Stimulated activated CD8-positive, alpha-beta memory T cell treated with anti-CD3 and anti-CD28 coated beads, Interleukin-12 subunit alpha, Interleukin-12 subunit beta, amount 100 ng/mL, for 4 hours (primary cell): ENCODE measurements around the gene SLC24A3.

Experiments
- DNase-seq: peaks from one replicate; pipeline ENCODE4 v3.0.0-alpha.2; 2020; ENCODE audit warnings: low read depth

Gene SLC24A3

DNA sequence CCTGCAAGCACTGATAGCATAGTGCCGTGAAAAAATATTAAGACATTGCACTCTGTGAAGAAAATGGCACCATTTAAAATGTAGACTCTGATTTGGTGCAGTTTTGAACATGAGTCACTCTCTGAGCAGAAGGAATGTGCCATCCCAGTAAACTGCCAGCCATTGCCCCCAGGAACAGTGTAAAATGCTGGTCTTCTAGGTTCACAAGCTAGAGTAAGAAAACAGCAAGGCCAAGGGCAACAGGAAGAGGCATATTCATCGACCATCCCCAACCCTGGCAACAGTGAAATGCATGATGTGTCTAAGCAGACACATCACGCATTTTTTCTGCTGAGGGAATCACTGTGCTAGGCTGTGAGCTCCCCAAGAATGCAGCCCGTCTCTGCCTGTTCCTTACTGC, 382.5 kb downstream of the SLC24A3 start:
- DNase-seq, result no peak

DNA sequence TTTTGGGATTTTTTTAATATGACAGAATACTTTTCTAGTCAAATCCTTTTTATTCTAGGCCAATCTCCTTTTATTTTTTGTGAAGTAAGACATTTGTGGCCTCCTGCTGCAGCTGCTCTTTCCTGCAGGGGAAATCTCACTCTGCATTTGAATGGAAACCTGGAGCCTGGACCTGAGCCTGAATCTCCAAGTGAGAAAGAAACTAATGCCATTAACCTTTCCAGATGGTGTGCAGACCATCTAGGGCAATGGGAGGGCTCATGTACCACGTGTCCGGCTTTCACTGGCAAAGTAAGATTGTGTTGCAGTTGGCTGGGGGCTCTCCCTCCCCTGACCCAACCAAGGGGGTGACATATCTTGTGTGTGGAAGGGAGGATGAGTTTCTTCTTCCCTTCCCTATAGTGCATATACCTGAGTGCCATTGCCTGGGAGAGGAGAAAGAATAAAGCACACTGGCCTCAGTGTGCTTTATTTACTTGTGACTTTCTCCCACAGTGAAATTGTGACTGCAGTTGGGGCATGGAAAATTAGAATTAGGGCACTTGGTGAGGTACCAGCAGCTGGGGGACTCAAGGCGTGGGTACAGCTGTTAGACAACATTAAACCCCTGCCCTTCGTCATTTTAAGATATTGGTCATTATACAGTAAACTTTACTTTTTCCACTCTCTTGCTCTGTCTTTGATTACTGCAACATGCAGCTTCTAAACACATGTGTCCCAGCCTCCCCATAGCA, 385.8 kb downstream of the SLC24A3 start:
- no peak for DNase-seq

DNA sequence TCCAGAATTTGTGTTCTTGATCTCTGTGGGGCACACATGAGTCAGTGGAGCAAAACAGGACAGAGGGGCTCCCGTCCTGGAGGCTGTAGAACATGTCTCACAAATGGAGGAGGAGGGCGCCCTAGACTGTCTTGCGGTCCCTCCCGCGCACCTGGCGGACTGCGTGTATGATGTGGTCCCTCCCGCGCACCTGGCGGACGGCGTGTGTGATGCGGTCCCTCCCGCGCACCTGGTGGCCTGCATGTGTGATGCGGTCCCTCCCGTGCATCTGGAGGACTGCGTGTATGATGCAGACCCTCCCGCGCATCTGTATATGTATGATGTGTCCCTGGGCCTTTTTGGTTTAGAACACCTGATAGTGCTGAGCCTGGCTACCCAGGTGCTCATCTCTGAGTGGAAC, 386.8 kb downstream of the SLC24A3 start:
- DNase-seq, result no peak

DNA sequence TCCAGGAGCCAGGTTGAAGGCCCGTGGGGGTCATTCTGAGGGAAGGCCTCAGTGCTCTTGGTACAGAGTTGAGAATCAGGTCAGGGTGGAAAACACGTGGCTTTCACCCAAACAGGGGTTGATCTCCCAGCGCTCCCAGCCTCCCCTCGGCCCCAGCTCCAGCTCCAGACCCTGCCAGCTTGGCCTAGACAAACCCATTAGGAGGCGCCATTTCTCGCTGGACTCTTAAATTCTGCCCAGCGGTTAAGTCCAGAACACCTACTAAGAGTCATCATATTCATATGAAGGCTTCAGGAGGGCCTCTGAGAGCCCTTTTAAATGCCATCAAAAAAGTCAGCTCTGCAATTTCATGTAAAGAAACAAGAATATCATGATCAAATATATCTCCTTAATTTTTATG, 387.6 kb downstream of the SLC24A3 start:
- no peak for DNase-seq

DNA sequence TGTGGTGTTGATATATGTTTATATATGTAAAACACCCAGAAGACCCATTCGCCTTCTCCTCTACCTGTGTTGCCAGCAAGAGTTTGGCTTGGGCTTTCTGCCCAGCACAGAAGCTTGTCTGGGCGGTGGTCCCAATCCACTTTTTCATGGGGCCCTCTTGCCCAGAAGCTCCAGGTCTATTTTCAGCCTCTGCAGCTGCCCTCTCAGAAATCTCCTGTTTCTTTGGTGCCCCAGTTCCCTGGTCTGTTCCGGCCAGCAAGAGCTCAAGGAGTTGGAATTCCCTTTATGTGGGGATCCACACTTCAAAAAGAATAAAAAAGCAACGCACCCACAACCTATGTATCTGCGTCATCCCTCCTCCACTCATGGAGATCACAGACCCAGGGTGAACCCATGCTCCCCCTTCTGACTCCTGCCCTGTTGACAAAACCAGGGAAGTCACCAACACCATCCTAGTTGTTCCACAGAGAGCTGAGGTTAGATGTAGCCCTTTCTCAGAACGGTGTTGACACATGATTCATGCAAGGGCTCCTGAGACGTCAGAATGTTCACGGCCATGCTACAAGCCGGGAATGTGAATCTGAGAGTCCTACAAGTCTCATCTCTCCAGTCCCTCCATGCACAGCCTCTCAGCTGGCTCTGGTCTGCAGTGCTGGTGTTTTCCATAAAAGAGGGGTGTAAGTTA, 388.8 kb downstream of the SLC24A3 start:
- no peak for DNase-seq

DNA sequence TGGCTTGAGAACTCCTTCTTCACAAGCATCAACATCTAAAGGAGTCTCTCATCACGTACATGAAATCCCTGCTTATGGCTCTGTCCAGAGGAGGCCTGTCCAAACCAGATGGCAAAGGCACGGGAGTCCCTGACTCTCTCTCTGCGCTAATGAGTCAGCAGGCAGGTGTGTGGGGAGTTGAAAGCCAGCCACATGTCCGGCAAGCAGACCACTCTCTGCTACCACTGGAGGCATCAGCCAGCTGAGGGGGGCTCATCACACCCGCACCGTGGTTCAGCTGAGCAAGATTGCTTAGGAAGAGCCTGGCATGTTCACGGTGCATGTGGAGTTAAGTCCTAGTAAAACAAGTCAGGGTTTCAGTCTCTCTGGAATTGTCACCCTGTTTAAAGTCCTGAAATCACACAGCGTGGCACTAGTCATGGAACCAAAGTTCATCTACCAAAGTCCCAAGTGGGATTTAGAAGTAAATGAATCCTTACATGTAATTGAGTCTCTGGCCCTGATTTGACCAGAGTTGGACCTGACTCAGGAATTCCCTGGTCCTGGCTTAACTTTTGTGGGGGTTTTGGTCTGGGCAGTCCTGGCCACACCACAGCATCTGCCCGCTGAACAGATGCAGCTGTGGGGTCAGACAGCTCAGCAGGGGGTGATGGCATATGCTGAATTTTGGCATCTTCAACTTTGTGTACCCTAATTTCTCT, 390.4 kb downstream of the SLC24A3 start:
- no peak for DNase-seq

DNA sequence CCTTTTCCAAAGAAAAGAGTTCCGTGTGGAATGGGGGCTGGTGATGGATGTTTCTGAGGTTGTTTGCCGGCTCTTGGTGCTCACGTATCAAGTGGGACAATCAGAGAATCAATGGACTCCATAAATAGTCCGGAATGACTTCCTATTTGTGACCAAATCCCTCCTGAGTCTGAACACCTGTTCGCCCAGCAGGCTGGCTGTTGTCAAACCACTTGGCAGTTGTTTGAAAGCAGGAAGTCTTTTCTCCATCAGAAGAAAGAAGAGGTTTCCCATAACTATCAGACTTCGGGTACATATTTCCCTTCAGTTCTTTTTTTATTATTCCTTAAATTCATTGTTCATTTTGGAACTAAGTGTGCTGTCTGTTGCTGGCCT, 390.9 kb downstream of the SLC24A3 start:
- DNase-seq, result no peak

DNA sequence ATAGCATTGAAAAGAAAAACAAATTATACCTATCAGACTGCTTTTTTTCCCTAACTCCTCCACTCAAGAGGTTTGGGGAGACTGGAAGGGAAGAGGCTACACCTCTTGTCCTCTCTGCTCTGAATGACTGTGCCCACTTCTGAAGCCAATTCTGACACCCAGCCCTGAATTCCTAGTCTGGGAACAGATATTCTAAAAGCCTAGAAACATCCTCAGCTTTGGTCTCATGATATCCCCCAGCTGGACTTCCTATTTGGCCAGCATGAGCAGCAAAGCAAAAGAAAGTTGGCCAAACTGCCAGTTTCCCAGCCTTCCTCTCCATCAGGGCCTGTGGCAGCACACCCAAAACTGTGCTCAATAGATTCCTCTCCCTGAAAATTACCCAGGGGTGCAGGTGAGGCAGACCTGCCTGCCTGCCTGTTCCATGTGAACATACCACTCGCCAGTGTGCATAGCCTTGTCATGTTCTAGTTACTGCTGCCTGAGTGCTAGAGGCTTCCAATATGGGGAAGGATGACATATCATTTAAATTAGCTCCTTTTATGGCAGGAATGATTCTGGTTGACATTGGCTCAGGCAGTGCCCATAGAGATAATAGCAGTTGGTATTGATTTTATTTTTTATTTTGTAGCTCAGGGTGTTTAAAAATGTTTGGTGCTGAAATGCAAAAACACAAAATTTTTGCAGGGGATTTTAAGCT, 393.5 kb downstream of the SLC24A3 start:
- no peak for DNase-seq

DNA sequence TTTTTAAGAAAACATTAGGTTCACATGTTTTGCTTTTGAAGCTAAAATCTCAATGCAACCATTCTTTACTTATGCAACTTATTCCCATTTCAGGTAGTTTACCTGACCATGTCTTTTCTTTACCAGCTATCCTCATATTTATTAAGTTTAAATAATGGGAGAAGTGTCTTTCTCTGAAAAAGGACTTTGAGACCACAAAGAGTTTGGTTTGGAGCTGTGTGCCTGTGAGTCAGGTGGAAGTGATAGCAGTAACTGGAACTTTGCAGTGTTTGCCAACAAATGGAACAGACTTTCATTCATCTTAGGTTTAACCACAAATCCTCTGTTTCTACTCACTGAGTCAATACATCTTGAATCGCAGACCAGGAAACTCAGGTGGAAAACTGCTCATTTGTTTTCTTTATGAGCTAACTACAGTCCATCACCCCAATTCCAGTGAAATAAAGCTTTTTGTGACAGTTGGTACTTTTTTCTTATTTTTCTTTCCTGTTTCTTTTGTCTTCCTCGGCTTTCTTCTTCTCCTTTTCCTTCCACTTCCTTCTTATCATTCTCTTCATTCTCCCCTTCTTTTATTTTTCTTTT, 397.3 kb downstream of the SLC24A3 start:
- DNase-seq, result no peak

DNA sequence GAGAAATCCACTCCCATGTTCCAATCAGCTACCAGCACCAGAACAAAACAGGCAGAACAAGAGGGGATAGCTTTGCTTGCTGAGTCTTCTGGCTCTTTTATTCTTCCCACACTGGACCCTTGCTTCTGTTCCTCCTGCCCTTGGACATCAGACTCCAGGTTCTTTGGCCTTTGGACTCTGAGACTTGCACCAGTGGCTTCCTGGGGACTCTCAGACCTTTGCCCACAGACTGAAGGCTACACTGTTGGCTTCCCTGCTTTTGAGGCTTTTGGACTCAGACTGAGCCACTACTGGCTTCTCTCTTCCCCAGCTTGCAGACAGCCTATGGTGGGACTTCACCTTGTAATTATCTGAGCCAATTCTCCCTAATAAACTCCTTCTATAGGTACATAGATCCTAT, 403.2 kb downstream of the SLC24A3 start:
- no peak for DNase-seq

DNA sequence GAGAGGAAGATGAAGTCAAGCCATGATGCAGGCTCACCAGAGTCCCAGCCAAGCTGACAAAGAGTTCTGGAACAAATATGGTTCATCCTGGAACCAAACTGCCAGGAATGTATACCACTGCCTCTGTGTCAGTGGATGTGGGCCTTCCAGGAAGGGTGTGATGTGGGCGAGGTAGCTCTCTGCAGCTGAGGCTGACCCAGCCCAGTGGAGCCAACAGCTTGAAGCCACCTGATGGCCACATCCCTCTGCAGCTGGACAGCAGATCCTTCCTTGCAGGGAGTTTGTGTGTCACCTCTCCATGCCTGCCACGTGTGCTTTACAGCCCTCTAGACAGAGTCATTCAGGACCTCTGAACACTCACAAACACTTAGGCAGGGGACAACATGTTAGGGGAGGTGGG, 403.6 kb downstream of the SLC24A3 start:
- no peak for DNase-seq

DNA sequence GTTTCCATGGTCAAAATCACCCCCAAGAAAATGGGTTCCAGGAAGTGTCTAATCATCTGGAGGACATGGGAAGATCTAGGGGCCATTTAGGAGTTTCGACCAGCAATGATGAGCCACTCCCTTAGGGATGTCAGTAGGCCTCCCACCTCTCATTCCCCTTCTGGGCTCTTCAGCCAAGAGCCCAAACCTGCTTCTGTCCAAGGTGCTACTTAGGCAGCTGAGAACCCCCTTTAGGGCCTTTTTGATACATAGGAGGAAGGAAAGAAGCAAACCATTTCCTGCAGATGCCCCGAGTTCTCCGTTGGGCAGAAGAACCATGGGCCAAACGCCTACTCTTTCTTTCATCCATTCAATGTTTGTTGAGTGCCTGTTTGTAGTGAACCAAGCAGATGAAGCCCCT, 404.2 kb downstream of the SLC24A3 start:
- no peak for DNase-seq

DNA sequence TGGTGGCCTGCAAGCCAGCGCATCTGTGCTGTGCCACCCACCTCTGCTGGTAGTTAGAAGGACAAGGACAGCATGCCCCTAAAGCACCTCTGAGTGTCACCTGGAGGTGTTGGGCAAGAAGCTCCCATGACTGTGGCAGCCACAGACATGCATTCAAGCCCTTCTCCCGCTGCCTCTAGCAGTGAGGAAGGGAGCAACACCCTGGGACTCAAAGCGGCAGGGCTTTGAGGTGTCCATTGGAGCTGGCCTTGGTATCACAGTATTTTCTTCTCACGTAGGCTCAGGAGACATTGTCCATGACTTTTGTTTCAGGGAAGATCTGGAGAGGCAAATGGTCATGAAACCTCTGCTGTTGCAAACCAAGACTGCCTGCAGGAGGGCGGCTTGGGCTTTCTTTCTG, 404.8 kb downstream of the SLC24A3 start:
- no peak for DNase-seq

DNA sequence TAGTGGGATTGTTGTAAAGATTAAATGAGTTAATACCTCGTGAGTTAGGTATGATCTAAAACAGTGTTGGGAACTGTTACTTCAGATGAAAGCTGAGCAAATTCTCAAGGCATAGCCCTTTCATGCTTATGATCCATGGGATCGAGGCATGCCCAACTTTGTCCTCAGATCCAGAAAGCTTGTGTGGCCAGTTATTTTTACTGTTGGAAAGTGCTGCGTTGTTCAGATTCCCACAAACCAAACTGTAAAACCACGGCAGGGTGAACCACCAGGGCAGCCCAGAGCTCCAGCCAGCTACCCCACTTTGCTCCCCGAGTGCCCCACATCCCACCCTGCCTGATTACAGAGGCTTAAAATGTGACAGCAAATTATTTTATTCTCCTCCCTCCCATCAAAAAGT, 406.3 kb downstream of the SLC24A3 start:
- no peak for DNase-seq

DNA sequence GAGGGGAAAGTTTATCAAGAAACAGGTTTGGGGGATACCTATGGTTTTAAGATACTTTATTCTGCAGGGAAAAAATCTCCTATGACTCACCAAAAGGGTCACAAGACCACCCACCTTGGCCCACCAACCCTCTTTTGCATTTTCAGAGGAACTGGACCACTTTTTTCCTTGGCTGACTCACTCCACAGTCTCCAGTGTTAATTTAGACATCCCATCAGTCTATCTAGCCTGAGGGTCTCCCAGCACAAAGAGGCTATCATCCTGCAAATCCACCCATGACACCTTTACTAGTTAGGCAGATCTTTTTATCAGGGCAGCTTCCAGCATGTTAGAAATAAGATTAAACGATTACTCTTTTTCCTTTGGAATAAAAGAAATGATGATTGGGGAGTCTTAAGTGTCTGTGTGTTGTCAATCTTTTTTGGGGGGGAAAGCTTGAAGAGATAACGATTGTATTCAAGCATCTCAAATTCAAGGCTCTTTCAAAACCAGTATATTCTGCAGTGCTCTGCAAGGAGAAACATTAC, 407.5 kb downstream of the SLC24A3 start:
- DNase-seq, result no peak

DNA sequence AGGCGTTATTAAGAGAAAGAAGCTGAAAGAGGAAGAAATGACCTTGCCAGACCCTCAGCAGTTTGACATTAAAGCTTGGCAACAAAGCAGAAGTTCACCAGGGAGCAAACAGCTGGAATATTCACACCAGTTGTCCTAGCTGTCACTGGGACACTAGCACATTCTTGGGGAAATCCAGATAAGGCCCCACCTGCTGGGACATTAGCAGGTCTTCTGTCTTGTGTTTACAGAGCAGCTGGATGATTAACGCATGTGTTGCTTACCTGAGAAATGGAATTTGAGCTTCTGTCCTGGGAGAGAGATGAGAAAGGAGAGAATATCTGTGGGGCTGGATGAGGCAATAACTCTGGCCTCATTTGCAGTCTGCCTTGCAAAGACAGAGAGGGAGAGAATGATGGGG, 408.0 kb downstream of the SLC24A3 start:
- DNase-seq, result no peak

DNA sequence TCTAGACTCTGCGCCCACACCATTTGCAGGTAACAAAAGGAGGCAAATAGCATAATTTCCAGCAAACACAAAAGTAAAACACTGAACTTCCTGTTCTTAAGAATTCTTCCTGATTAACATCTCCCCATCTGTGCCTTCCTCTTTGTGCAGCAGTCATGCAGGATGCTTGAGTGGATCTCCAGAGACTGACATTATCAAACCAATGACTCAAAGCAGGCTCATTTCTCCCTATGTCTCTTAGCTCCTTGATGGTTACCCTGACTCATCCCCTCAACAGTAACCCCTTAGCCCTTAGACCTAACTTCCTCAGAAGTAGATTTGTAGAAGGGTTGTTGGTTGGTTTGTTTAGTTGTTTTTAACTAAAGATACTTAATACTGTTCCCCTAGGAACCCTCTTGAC, 408.6 kb downstream of the SLC24A3 start:
- no peak for DNase-seq

DNA sequence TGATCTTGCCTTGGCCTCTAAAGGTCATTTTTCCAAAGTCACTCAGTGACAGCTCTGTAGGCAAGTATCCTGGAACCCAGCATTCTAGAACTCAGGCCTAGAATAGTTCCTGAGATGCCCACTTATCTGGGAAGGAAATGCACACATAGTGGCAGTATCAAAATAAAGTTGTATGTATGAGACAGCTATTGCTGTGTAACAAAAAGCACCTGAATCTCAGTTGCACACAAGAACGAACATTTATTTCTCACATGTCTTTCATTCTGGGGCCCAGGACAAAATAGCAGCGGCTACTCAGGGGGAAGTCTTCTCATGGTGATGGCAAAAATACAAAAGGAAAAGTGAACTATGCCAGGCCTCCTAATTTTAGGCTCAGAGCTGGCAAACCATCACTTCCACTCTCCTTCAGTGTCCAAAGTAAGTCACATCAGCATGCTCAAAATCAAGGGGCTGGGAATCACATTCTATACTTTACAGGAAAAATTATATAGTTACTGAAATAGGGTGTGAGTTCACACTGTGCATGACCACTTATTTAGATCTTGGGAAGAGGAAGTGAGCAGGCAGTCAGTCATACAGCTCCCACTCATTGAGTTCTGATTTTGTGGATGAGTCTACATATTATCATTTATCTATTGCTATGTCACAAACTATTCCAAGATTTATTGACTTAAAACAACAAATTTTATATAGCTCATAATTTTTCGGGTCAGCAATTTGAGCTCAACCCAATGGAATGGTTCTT, 412.0 kb downstream of the SLC24A3 start:
- DNase-seq, result no peak

DNA sequence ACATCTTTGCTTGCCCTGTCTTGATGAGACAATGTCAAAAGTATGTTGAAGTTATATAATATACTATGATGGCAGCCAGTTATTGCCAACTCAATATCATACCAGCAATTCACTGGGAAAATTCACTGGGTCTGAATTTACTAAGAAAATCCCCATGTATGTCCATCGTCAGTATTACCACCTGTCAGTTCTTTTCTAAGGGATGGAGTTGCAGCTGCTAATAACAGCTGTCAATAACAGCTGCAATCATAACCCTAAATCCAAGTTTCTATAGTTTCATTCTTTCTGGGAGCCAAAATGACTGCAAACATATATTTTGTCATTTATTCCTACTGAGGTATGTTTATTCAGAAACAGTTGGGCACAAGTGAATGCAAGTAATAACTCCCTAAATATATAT, 413.0 kb downstream of the SLC24A3 start:
- DNase-seq, result no peak

DNA sequence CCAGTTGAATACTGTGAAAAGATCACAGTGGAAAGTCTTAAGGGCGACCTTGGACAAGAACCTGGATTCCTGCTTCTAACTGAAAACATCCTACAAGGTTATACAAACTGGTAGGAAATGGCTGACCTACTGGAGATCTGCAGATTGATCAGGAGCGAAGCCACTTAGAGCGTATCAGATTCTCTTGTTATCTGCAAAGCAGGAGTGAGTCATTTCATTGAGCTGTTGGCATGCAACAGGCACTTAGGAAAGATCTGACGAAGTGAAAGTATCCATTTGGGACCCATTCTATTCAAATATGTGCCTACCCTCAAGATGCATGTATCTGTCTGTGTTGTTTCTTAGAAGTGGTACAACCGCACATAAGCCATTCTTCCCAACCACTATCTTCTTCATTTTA, 414.5 kb downstream of the SLC24A3 start:
- no peak for DNase-seq

DNA sequence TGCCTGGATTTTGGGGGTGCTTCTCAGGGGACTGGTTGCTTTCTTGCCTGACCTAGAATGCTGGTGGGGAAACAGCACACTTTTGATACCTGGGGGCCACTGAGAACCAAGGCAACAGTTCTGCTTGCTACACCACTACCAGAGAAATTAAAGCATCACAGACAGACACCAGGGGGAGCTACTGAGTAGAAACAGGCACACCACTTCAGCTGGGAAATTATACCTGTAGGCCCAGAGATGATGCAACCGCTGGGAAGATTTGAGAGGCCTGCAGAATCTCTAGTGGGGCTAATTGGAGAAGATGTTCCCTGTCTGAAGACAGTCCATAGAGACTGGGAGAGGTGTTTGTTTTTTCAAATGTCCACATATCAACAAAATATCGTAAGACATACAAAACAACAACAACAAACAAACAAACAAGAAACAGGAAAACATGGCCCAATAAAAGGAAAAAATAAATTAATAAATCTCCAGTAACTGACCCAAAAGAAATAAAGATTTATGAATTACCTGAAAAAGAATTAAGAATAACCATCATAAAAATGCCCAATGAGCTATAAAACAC, 416.2 kb downstream of the SLC24A3 start:
- no peak for DNase-seq
